GM18499 (cell line): ENCODE data around the gene OR8A1.

Experiments used
- ATAC-seq: cut with Tn5 transposase; IDR thresholded peaks from one replicate; pipeline ENCODE4 v1.9.1; 2021; ENCODE audit warnings: moderate number of reproducible peaks; ENCODE audit not compliant: insufficient read depth, unreplicated experiment

Gene OR8A1

GRCh38 chr11:124569697-124570096 is at the start of gene OR8A1:
OR8A1 (plus strand) TSS chr11:124569997; CDS start chr11:124570120, 123 bp downstream.
- no peak for ATAC-seq

GRCh38 chr11:124520550-124520854 is 49.3 kb upstream of the OR8A1 start:
- no peak for ATAC-seq

- ATAC-seq, result no peak
Measured at GRCh38 chr11:124533626-124534025, 36.2 kb upstream of the OR8A1 start.

GRCh38 chr11:124534051-124534450 is 35.7 kb upstream of the OR8A1 start:
- no peak for ATAC-seq

- ATAC-seq, result no peak
Measured at GRCh38 chr11:124535552-124536232, 34.1 kb upstream of the OR8A1 start.

GRCh38 chr11:124536520-124536919 is 33.3 kb upstream of the OR8A1 start:
- ATAC-seq, result no peak

GRCh38 chr11:124538019-124538418 is 31.8 kb upstream of the OR8A1 start:
- ATAC-seq, result no peak

- ATAC-seq, result no peak
Measured at GRCh38 chr11:124541204-124541603, 28.6 kb upstream of the OR8A1 start.

GRCh38 chr11:124543145-124543544 is 26.7 kb upstream of the OR8A1 start:
- no peak for ATAC-seq

- no peak for ATAC-seq
Measured at GRCh38 chr11:124543554-124543953, 26.2 kb upstream of the OR8A1 start, which contains the start of gene OR8B12. OR8B12 (minus strand) TSS chr11:124543654; CDS start chr11:124543654, 0 bp downstream.

GRCh38 chr11:124551189-124551588 is 18.6 kb upstream of the OR8A1 start:
- ATAC-seq, result no peak

GRCh38 chr11:124551987-124552386 is 17.8 kb upstream of the OR8A1 start:
- ATAC-seq, result no peak

GRCh38 chr11:124556828-124557227 is 13.0 kb upstream of the OR8A1 start:
- ATAC-seq, result no peak

GRCh38 chr11:124570160-124570559 is 363 bp downstream of the OR8A1 start:
- no peak for ATAC-seq

GRCh38 chr11:124577716-124578427 is 8.1 kb downstream of the OR8A1 start:
- ATAC-seq, result no peak

GRCh38 chr11:124578761-124579160 is 9.0 kb downstream of the OR8A1 start:
- ATAC-seq, result no peak

GRCh38 chr11:124581817-124582216 is 12.0 kb downstream of the OR8A1 start:
- no peak for ATAC-seq

- ATAC-seq, result no peak
Measured at GRCh38 chr11:124582565-124582964, 12.8 kb downstream of the OR8A1 start.

- no peak for ATAC-seq
Measured at GRCh38 chr11:124583781-124584180, 14.0 kb downstream of the OR8A1 start.

GRCh38 chr11:124584681-124585372 is 15.0 kb downstream of the OR8A1 start:
- no peak for ATAC-seq

- ATAC-seq, result no peak
Measured at GRCh38 chr11:124586238-124586860, 16.6 kb downstream of the OR8A1 start.
